GM19099 (cell line): ENCODE data around the gene EHMT2.

Source experiments
- POLR2A ChIP-seq: IDR thresholded peaks from 3 replicates; pipeline ENCODE4 v1.6.1; 2011; ENCODE audit warnings: low read depth; ENCODE audit not compliant: insufficient read length; ENCODE audit errors: extremely low read depth

EHMT2 gene

GRCh38 chr6:31862344-31863235 lies 34.9 kb downstream of the EHMT2 start, which contains the start of gene NEU1:
NEU1 (minus strand) TSS chr6:31862821; CDS start chr6:31862776, 45 bp downstream.
- TF ChIP-seq POLR2A, result peak; percentile 99

DNA sequence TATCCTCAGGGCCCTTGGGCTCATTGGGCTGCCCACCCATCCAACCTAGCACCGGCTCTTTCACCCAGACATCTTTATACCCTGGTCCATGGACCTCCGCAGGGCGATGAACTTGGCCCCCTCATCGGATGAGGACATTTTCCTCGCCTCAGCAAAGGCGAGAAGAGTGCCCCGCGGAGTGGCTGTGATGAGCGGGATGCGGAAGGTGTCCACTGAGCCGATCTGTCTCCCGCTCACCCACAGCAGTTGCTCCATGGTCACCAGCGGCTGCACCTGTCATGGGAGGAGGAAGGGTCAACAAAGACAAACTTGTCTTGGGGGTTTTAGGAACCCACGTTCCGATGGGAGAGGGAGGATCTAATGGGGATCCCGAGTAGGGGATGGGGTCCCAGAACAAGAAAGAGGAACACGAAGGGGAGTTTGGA lies 35.6 kb downstream of the EHMT2 start:
- TF ChIP-seq POLR2A, result no peak

GRCh38 chr6:31861150-31861549 lies 36.3 kb downstream of the EHMT2 start:
- TF ChIP-seq POLR2A, result no peak

- TF ChIP-seq POLR2A, result no peak
Measured at GRCh38 chr6:31860349-31860748, 37.1 kb downstream of the EHMT2 start.

DNA sequence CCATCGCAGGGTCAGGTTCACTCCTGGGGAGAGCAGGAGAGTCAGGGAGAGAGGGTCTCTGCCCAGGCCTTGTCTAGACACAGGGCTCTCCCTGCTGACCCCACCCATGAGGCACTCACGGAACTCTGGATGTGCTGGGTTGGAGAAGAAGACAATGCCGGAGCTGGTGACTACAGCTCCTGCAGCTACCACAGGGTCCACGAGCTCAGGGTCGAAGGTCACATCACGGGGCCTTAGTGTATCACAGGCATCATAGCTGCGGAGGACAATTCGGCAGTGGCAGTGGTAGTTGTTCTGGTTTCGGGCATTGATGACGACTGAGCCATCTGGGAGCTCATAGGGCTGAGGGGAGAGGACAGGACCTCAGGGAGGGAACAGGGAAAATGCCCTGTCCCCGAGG lies 37.6 kb downstream of the EHMT2 start:
- TF ChIP-seq POLR2A, result no peak

DNA sequence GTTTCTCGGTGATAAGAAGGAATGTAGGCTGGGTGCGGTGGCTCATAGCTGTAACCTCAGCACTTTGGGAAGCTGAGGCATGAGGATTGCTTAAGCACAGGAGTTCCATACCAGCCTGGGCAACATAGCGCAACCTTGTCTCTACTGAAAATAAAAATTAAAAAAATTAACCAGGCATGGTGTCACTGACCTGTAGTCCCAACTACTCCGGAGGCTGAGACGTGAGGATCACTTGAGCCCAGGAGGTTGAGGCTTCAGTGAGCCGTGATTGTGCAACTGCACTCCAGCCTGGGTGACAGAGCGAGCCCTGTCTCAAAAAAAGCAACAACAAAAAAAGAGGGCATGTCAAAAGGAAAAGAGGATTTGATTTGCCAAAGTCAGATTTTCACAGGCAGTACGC lies 38.8 kb downstream of the EHMT2 start:
- no peak for TF ChIP-seq POLR2A

DNA sequence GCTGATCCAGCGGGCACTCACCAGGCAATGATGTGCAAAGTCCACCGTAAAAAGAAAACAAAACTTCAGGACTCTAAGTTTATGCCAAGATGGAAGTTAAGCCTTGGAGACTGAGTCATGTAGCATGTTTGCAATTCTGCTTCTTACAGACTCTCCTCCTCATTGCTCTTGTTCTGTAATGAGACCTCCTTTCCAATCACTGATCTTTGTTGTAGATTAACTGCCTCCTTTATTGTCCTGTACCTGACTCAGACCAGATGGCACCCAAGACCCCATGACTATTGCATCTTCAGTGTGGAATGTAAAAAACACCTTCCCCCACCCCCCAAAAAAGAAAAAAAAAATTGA lies 46.0 kb downstream of the EHMT2 start:
- TF ChIP-seq POLR2A, result no peak

GRCh38 chr6:31850765-31851484 lies 46.6 kb downstream of the EHMT2 start:
- TF ChIP-seq POLR2A, result no peak

DNA sequence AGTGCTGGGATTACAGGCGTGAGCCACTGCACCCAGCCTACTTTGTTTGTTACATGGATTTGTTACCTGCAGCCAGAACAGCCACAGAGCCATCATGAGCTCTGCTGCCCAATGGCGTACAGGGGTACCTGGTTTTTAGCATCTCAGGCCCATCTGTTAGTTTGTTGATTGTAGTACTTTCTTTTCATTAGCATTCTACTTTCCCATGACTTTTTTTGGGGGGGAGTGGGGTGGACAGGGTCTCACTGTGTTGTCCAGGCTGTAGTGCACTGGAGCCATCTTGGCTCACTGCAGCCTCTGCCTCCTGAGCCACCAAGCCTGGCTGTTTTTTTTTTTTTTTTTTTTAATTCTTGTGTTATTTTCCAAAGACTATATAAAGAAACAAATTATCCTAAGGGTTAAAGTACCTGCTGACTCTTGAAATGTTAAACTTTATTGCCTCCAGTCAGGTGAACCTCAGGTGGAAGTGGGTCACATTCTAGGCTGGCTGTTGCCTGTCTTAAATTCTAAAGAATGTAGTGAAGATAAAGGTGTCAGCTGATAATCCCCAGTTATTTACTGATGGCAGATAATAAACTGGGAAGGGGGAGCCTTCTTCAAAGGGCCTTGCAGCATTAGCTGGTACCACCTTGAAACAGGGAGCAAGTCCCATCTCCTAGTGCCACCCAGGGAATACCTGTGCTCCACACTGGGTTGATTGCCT lies 50.1 kb downstream of the EHMT2 start:
- TF ChIP-seq POLR2A, result no peak

DNA sequence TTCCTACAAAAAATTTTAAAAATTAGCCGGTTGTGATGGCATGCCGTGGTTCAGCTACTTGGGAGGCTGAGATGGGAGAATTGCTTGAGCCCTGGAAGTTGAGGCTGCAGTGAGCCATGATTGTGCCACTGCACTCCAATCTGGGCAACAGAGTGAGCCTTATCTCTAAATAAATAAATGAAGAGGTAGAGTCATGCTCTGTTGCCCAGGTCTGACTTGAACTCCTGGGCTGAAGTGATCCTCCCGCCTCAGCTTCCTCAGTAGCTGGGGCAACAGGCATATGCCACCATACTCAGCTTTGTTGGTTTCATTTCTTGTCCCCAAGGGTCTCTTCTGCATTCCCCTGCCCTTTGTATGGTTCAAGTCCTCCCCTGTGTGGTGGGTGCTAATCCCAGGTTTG lies 53.0 kb downstream of the EHMT2 start:
- no peak for TF ChIP-seq POLR2A

DNA sequence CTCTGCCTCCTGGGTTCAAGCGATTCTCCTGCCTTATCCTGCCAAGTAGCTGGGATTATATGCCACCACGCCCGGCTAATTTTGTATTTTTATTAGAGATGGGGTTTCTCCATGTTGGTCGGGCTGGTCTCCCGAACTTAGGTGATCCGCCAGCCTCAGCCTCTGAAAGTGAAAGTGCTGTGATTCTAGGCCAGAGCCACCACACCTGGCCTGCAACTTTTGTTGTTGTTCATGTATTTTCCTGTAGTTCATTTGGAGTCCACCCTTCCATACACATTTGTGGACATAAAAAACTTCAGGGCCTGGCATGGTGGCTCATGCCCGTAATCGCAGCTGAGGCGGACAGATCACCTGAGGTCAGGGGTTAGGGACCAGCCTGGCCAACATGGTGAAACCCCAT lies 55.4 kb downstream of the EHMT2 start:
- TF ChIP-seq POLR2A, result peak; percentile 33

DNA sequence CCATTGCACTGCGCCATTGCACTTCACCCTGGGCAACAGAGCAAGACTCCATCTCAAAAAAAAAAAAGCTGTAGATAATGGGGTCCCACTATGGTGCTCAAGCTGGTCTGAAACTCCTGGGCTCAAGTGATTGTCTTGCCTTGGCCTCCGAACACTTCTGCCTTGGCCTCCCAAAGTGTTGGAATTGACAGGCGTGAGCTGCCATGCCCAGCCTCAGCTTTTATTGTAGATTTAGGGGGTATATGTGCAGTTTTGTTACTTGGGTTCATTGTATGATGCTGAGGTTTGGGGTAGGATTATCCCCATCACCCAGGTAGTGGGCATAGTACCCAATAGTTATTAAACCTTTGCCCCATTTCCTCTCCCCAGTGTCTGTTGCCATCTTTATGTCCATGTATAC lies 58.5 kb downstream of the EHMT2 start:
- no peak for TF ChIP-seq POLR2A

DNA sequence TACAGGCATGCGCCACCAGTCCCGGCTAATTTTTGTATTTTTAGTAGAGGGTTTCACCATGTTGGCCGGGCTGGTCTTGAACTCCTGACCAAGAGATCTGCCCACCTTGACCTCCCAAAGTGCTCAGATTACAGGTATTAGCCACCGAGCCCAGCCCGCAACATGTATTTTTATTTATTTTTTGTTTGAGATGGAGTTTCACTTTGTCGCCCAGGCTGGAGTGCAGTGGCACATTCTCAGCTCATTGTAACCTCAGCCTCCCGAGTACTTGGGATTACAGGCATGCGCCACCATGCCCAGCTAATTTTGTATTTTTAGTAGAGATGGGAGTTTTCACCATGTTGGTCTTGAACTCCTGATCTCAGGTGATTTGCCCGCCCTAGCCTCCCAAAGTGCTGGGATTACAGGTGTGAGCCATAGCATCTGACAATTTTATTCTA lies 59.4 kb downstream of the EHMT2 start:
- peak; percentile 16 for TF ChIP-seq POLR2A

DNA sequence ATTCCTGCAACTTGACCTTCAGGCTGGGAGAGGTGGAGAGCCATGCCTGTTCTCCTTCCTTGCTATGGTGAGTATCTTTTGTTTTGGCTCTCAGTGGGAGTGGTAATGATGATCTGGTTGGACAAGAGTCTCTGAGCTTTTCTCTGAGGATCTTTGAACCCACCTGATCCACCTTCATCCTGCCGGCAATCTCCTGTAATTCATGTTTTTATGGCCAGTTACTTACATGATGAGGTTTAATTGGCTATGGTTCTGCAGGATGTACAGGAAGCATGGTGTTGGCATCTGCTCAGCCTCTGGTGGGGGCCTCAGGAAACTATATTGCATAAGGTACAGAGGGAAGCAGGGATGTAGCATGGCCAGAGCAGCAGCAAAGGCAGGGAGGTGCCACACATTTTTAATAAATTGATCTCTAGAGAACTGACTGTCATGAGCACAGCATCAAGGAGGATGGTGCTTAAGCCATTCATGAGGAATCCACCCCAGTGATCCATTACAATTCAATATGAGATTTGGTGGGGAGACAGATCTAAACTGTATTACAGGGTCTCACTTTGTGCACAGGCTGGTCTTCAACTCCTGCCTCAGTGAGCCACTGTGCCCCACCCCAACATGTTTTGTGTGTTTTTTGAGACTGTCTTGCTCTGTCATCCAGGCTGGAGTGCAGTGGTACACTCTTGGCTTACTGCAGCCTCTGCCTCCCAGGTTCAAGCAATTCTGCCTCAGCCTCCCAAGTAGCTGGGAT lies 60.0 kb downstream of the EHMT2 start:
- no peak for TF ChIP-seq POLR2A

DNA sequence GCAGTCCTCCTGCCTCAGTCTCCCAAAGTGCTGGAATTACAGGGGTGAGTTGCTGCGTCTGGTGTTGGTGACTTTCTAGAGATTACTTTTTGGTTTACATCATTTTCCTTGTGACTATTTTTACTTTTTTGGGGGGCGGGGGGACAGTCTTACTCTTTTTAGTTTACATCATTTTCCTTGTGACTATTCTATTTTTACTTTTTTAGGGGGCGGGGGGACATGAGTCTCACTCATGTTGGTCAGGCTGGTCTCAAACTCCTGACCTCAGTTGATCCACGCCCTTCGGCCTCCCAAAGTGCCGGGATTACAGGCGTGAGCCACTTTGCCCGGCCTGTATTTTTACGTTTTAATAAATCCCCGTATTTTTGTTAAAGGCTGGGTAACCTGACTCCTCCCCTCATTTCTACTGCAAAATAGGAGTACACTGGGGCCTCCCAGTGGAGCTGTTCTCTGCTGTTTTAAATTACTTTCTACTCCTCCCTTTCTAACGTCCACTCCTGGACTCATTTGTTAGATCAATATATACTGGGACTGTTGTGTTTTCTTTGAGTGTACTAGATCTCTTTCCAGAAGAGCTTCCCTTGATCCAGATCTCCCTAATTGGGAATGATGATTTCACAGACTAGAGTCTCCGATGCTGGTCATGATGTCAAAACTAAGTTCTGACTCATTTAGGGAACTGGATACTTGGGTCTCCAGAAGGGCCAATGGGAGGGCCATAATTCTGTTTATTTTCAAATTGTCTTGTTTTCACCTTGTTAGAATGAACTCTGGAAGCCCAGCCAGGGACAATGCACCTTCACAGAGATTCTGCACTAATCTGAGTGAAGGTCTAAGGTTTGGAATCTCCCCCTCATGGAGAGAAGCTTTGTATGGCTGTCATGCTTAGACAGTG lies 60.8 kb downstream of the EHMT2 start:
- TF ChIP-seq POLR2A, result no peak
